ENCODE results near the gene FOXJ1. TPM values are rescaled to one million over a fixed set of nuclear protein-coding genes. Genes with fewer than 3 reads are reported as not detected.
"Not testable (repeated sequence)": the region's sequence is repeated elsewhere in the genome, so short reads cannot be mapped to it uniquely, and the experiment has no call there.

Gene FOXJ1, protein sequence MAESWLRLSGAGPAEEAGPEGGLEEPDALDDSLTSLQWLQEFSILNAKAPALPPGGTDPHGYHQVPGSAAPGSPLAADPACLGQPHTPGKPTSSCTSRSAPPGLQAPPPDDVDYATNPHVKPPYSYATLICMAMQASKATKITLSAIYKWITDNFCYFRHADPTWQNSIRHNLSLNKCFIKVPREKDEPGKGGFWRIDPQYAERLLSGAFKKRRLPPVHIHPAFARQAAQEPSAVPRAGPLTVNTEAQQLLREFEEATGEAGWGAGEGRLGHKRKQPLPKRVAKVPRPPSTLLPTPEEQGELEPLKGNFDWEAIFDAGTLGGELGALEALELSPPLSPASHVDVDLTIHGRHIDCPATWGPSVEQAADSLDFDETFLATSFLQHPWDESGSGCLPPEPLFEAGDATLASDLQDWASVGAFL
- 10 to 100 TPM; 13.5 to 33.9 (median 20.6) TPM for polyA plus RNA-seq (ENCODE audit: insufficient read depth in 1 of 5, insufficient read length in 5 of 5, low replicate concordance in 1 of 5)
- long read RNA-seq, donor 1, transcript FOXJ1-201 (3 exons, 2,641 nt): major isoform, 19 of 47 reads
- long read RNA-seq, donor 1, partial matches to known transcripts: 28 of 47 reads
- long read RNA-seq, donor 1, other reads (novel, unspliced or antisense): 0 of 47 reads
- long read RNA-seq, donor 2, partial matches to known transcripts: 6 of 7 reads
- long read RNA-seq, donor 2, other reads (novel, unspliced or antisense): 0 of 7 reads
- long read RNA-seq, donor 3, transcript FOXJ1-201 (3 exons, 2,641 nt): major isoform, 5 of 17 reads
- long read RNA-seq, donor 3, partial matches to known transcripts: 12 of 17 reads
- long read RNA-seq, donor 3, other reads (novel, unspliced or antisense): 0 of 17 reads
- long read RNA-seq, donor 4, transcript FOXJ1-201 (3 exons, 2,641 nt): major isoform, 7 of 16 reads
- long read RNA-seq, donor 4, partial matches to known transcripts: 9 of 16 reads
- long read RNA-seq, donor 4, other reads (novel, unspliced or antisense): 0 of 16 reads
- long read RNA-seq, donor 5, partial matches to known transcripts: 17 of 19 reads
- long read RNA-seq, donor 5, other reads (novel, unspliced or antisense): 0 of 19 reads
- long read RNA-seq, donor 6, transcript FOXJ1-201 (3 exons, 2,641 nt): major isoform, 10 of 115 reads
- long read RNA-seq, donor 6, partial matches to known transcripts: 105 of 115 reads
- long read RNA-seq, donor 6, other reads (novel, unspliced or antisense): 0 of 115 reads
- long read RNA-seq, donor 7, transcript FOXJ1-201 (3 exons, 2,641 nt): major isoform, 5 of 5 reads
- long read RNA-seq, donor 7, partial matches to known transcripts: 0 of 5 reads
- long read RNA-seq, donor 7, other reads (novel, unspliced or antisense): 0 of 5 reads
- long read RNA-seq, donor 8: 0 reads

DNA sequence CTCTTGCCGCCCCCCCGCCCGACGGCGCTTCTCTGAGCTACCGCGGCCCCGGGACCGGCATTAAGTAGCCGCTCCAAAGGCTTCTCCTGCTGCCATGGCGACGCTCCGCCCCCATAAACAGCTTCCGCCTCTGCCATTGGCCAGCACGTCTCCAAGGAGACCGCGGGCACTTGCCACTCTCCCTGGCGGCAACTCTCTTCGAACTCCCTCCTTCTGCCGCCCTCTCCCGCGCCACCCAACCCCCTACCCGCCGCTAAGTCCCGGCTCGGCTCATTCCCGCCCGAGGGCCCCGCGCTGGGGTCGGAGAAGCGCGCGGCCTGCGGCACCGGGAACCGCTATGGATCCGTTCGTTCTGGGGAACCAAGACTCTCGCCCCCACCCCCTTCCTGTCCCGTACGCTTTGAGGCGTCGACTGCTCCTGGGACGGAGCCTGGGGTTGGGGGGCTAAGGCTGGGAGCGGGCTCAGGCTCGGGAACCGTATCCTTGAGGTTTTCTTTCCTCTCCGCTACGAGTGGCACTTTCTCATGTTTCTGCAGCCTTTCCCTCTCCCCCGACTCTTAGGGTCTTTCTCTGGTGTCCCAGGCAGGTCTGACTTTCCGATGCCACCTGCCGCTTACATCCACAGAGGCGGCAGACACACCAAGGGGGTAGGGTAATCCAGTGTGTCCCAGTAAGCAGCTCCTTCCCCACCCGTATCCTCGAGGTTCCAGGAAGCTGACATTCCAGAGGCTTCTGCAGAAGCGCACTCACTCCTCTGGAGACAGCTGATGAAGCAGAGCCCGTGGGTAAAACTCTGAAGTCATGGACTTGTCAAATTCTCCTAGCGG is at the start of gene FOXJ1:
Gene FOXJ1, minus strand, starts transcription at position 34 of the 827 bp plus-strand sequence. CDS start 850 bp downstream, outside the sequence.
- peak; percentile 88 to 91 for DNase-seq

DNA sequence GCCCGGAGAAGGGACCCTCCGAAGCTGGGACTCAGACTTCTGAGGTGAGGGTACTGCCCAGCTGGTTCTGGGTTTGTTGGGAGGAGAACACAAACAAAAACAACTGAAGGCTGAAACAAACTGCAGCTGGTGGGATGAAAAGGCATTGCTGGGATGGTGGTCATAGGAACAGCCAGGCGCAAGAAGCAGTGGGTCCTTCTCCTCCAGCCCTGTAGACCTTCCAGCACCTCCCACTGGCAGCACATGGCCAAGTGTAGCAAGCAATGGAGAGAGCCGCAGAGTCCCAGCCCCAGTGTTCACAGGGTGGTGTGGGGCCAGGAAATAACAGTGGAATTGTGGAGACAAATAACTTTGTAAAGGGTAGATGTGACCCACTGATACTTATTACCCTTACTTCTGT is 48.7 kb upstream of the FOXJ1 start:
- DNase-seq: no peak

DNA sequence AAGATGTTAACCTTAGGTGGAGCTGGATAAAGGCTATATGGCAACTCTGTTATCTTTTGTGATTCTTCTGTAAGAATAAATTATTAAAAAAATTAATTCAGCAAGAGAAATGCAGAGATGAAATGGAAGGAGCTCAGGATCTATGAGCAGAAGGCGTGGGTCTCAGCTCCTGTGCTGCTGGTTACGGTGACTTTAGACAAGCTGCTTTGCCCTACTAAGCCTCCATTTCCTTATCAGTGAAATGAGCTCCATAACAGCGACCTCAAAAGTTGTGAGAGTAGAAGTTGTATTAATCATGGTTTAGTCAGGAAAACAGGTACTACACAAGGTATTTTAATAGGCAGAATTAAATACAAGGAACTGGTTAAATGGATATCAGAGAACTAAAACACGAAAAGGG is 48.2 kb upstream of the FOXJ1 start:
- DNase-seq: no peak

DNA sequence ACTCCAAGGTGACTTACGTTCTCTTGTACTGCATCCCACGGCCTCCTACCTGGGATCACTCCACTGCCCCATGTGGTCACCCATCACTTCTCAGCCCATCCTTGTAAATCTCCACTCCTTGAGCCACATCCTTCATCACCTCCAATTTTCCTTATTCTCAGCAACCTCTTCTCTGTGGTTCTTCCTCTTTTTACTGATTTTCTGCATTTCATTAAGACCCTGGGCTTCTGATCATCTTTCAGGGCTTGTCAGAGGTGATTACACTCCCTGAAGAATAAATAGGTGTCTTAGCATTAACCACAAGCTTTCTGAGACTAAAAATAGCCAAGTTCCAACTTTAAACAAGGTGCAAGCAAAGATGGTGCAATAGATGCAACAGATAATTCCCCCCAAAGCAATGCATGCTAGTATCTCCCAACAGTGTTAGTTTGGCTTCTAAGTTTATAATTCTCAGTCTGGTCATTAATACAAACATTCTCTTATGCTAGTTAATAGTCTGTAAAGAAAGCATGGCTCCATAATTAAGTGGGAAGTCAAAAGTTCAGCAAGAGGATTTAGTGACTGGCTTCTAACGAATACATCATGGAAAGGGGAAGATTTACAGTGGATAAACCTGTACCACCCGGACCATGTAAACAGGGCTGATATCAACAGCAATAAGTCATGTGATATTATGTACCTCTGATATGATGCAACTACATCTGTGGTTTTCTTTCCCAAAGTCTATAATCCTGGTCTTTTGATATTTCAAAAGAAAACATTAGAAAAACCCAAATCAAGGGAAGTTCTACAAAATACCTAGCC is 47.4 kb upstream of the FOXJ1 start:
- DNase-seq: peak in 1 of 2 donors; percentile 52

DNA sequence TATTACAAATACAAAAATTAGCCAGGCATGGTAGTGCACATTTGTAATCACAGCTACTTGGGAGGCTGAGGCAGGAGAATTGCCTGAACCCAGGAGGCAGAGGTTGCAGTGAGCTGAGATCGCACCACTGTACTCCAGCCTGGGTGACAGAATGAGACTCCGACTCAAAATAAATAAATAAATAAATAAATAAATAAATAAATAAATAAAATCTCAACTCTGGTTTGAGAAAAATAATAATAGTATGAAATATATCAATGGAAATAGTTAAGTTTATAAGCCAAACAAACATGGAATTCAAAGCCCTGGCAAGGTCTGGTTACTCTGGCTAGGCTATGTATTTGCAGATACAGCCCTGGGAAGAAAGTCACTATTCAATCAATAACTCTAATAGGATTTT is 45.7 kb upstream of the FOXJ1 start:
- DNase-seq: not testable (repeated sequence)

DNA sequence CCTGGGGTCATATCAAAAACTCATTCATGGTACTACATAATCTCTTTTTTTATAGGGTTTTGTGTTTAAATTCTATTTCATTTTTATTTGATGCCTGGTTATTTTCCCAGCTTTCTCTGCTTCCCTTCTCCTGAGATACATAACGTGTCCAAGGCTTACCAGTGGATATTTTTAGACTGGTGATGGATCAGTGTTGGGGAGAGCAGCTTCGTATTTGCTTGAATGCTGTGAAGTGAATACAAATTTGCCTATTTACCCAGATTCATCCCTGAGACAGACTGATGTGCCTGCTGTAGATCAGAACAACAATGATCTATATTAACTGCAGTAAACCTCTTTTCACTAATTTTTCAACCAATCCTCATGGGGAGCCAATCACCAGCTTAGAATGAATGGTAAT is 43.2 kb upstream of the FOXJ1 start:
- DNase-seq: no peak

DNA sequence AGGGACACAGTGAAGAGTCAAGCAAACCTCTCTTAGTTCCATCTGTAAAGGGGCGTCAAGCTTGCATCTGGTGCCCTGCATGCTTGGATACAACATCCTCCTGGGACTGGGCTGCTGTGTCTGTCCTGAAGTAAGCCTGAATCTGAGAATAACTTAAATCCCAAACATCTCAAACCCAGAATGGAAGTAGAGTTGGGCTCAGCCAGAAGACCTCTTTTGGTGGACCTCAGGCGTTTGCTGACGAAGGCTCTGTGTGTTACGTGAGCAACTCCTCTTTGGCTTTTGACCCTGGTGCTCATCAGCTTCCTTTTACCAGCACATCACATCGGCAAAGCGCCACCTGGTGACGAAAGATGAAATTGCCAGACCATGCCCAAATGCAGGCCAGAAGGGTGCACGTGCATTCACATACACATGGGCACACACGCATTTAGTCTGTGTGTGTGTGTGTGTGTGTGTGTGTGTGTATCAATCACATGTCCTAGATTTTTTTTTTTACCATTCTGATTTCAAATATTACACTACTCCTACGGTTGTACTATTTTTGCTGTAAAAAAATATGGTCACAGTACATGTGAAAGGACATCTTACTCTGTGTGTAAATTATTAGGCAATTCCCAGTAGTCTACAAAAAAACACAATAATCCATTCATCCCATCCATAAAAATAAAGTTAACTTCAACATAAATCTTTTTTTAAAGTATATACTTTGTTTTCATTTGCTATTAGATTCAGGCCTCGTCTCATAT is 41.1 kb upstream of the FOXJ1 start:
- DNase-seq: peak; percentile 68 to 81

DNA sequence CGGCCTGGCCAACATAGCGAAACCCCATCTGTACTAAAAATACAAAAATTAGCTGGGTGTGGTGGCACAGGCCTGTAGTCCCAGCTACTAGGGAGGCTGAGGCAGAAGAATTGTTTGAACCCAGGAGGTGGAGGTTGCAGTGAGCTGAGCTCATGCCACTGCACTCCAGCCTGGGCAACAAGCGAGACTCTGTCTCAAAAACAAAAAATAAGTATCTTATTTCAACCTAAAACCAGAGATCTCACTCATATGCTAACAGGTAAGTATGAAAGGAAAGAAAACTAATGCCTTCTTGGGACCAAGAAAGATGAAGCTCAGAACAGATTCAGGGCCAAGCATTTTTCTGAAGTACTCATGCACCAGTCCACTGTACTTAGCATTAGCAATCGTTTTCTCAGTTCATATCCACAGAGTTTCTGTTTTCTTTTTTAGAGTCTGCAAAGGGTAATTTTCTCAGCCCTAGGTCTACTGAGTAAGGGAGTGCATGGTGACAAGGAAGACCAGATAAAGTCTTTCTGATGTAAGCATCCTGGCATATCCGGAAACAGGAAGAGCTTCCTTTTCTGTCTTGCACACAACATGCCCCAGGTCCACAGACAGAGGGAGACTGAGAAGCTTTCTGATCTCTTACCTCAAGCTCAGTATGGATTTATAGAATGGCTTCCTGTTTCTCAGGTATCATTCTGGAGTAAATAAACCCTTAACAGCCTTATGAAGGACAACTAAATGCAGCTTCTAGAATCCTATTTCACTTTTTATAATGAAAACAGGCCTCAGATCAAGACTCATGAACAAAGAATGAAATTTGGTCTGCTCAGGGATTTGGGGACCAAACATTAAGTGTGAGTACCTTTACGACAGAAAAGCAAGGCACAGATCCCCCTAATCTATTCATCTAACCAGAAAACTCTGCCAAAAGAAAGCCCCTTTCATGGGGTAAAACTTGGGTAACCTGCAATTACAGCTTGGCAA is 38.7 kb upstream of the FOXJ1 start:
- no peak for DNase-seq

DNA sequence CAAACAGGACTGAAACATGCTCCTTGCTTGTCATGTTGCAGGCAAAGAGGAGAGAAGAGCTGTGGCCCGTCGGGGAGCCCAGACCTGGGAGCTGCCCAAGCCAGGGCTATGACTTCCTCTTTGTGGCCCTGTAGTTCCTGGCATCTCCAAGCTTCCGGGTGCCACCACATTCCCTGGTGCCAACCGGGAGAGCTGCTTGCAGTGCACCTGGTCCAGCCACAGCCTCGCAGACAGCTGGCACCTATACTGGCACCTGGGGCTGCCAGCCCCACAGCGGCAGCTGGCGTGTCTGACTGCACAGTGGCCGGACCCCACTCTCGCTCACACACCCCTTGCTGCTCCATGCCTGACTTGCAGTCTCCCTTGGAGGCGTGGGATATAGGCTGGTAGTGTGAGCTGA is 37.1 kb upstream of the FOXJ1 start:
- DNase-seq: no peak

DNA sequence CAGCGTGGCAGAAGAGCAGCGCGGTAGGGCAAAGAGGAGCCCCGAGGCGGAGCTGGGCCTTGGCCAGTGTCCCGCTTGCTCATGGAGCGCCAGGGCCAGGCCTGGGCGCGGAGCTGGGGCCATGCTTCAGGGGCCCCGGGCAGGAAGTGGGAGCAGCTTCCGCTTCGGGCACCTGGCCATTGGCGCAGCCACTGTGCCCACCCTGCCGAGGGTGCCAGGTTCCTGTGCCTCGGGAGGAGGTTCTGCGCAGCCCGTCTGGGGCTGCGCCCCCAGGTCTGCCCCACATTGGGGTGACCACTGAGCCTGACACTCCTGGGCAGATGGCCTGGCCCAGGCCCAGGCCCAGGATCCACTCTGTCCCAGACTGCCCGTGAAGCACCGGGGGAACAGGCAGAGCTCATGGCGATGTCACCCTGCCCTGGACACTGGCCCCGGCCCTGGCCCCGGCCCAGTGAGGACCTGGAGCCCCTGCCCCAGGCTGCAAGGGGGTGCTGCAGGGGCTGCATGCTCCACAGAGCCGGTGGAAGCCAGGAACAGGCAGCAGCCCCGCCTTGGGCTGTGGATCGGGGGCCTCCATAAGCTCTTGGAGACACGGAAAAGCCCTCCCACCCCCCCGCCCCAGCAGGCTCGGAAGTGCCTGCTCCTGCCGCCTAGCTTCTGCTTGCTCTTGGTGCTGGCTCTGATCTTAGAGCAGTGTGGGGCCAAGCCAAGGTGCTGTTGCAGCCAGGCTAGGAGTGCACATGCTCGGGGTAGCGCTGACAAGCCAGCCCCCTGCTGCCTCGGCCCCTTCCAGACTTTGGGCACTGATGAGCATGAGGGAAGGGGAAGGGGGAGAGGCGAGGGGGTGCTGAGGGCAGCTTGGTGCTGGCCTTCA is 35.9 kb upstream of the FOXJ1 start:
- no peak for DNase-seq

DNA sequence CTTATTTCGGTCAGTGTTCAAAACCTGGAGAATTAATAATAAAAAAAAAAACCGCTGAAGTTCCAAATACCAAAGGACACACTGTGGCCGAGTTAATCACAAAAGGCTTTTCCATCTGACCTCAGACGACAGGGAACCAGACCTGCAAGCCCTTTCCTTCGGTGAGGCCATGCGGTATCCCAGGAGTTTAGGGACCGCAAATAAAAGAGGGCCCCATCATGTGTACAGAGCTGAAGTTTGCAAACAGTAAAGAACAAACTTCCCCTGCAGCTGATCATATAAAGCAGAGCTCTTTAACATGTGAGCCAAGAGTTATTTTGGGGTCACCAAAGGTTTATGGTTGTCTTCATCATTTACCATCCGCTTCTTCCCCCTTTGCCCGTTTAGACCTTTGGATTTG is 33.0 kb upstream of the FOXJ1 start:
- DNase-seq: no peak

DNA sequence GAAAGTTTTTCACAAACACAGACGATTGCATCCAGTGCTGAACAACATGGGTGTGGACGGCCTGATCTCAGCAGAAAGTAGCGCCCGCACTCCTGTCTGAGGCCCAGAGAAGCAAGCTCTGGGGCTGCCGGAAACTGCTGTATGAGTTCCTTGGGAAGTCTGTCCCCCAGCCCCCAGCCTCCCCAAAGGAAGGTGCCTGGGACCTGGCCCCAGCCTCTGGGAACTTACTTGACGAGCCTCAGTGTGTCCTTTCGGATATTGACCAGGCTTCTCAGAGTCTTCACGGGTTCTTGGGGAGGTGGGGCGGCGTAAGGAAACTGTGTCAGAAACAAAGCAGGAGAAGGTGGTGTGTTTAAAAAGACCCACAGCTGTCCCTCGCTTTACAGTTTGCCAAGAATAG is 32.4 kb upstream of the FOXJ1 start:
- DNase-seq: no peak

DNA sequence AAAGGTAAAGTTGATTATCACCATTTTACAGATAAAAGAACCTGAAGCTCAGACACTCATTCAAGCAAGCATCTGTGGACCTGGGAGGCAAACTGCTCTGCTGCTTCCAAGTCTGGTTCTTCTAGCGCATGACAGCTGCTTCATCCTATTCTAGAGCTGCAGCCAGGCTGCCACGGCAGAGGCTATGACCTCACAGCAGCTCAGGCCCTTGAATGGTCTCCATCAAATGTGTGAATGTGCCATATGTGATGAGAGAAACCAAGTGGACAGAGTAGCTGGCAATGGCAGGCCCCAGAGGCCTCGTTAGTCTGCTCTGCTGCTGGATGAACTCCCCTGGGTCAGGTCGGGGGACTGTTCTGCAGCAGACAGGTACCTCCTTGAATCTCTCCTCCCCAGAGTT is 30.7 kb upstream of the FOXJ1 start:
- DNase-seq: no peak

DNA sequence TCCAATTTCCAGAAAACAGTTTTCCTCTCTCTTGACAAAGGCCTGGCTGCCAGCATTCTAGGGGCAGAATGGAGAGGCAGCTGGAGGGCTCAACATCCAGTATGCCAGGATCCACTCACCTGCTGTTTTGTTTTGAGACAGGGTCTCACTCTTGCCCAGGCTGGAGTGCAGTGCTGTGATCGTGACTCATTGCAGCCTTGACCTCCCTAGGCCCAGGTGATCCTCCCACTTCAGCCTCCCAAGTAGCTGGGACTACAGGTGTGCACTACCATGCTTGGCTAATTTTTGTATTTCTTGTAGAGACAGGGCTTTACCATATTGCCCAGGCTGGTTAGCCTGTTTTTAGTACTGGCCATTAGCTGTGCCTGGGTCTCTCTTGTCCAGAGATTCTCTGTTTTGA is 29.1 kb upstream of the FOXJ1 start:
- no peak for DNase-seq

DNA sequence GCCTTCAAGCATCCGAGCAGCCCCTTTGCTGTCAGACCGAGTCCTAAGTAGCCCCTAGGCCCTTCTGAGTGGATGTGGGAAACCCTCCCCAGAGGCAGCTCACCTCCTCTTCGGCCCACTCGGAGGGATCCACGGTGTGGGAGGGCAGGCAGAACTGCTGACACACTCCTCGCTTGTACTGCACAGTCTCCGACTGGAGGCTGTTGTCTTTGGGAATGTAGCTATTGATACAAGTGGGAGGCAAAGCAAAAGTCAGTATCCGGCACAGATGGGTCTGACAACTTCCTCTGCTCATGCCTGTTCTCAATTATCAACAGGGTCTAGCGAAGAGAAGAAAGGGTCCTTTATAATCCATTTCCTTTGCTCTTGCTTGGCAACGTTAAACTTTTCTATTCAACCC is 25.9 kb upstream of the FOXJ1 start:
- DNase-seq: no peak

DNA sequence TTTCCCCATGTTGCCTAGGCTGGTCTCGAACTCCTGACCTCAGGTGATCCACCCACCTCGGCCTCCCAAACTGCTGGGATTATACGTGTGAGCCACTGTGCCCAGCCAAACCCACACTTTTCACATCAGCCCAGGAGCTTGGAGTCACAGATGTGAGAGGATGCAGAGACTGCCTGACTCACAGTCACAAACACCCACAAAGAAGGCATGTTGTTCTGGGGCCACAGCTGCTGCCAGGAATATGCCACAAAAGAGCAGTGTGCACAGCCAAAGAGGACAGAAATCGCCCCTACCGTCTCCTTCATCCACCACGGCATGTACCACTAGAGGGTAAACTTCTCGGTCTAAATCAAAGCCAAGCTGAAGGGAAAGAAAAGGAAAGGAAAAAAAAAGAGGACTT is 25.1 kb upstream of the FOXJ1 start:
- DNase-seq: no peak

DNA sequence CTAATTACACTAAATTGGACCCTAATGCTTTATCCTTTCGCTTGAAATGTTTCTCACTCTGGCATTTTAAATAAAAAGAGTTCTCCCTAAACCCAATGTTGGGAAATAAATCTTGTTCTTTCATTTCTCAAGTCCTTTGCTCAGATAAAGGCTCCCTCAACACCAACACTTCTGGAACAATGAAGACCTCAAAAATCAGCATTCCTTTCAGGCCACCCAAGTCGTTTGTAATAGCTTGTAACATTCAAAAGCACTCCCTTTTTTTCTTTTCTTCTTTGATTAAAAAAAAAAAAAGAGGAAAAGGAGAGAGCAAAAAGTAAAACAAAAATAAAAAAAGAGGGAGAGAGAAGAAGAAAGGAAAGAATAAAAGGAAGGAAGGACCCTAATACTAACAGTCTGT is 23.3 kb upstream of the FOXJ1 start:
- no peak for DNase-seq

All from right lung (tissue), 10 donors.